RWPE2 (cell line): ENCODE data around the gene DUSP5.
A peak's percentile ranks its signal among the peaks of the same experiment; 100 is the strongest.

ENCODE experiments used
- ATAC-seq: fragments of 200-7000 bp; cut with Tn5 transposase; 3 replicates; pipeline ENCODE4 v1.9.1; 2021; ENCODE audit warnings: low read depth
- DNase-seq: peaks from one replicate; pipeline ENCODE4 v3.0.0-alpha.2; 2020; ENCODE audit warnings: low spot score
- H3K27ac ChIP-seq: fragments of 450-650 bp; 2 replicates; pipeline ENCODE4 v1.5.1; 2017; ENCODE audit warnings: mild to moderate bottlenecking; ENCODE audit not compliant: poor library complexity, severe bottlenecking
- H3K27me3 ChIP-seq: fragments of 250-450 bp; sonication (Bioruptor Pico); 2 replicates; pipeline ENCODE4 v1.5.1; 2021; ENCODE audit warnings: mild to moderate bottlenecking, moderate library complexity; ENCODE audit not compliant: insufficient read depth, poor library complexity, severe bottlenecking
- H3K36me3 ChIP-seq: fragments of 250-450 bp; sonication (Bioruptor Pico); 2 replicates; pipeline ENCODE4 v1.5.1; 2020; ENCODE audit warnings: low read depth, mild to moderate bottlenecking, moderate library complexity
- H3K4me1 ChIP-seq: fragments of 250-450 bp; sonication (Bioruptor Pico); 2 replicates; pipeline ENCODE4 v1.5.1; 2021; ENCODE audit warnings: mild to moderate bottlenecking, moderate library complexity; ENCODE audit not compliant: insufficient read depth, poor library complexity, severe bottlenecking
- H3K4me3 ChIP-seq: fragments of 250-450 bp; sonication (Bioruptor Pico); 2 replicates; pipeline ENCODE4 v1.5.1; 2021; ENCODE audit warnings: mild to moderate bottlenecking, moderate library complexity; ENCODE audit not compliant: severe bottlenecking
- H3K9me3 ChIP-seq: fragments of 250-450 bp; sonication (Bioruptor Pico); 2 replicates; pipeline ENCODE4 v1.5.1; 2021; ENCODE audit warnings: mild to moderate bottlenecking, moderate library complexity; ENCODE audit not compliant: severe bottlenecking
- CTCF ChIP-seq: fragments of 450-650 bp; IDR thresholded peaks from one replicate; pipeline ENCODE4 v1.5.1; 2017; ENCODE audit warnings: mild to moderate bottlenecking, moderate library complexity; ENCODE audit not compliant: poor library complexity, severe bottlenecking

Gene DUSP5

DNA sequence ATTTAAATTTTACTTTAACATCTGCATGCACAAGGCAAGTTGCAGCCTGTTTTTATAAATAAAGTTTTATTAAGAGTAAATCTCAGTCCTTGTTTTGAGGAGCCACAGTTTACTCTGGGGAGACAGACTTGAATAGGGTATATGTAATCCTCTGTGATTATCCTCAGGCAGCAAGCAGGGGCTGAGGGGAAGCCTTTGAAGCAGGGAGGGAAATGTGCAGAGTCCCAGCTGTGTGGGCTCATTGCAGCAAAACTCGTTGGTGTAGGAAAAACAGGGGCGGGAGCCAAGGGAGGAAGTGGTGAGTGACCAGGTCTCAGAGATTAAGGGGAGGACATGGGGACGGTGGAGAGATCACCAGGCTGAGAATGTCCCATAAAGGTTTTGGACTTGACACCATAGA, 35.4 kb downstream of the DUSP5 start:
- H3K36me3 ChIP-seq: no peaks in the 10 kb centered on the region
- no peak overlapping the region for H3K4me3 ChIP-seq
- H3K27ac ChIP-seq: no peak overlapping the region
- no peaks in the 10 kb centered on the region for H3K9me3 ChIP-seq
- ATAC-seq (no peak), DNase-seq (no peak)
- TF ChIP-seq CTCF: no peak
- no peaks in the 10 kb centered on the region for H3K27me3 ChIP-seq
- H3K4me1 ChIP-seq: peaks cover 26% of the 10 kb centered on the region

- H3K27me3 ChIP-seq: no peaks in the 10 kb centered on the region
- H3K27ac ChIP-seq: no peak overlapping the region
- H3K9me3 ChIP-seq: no peaks in the 10 kb centered on the region
- peaks cover 19% of the 10 kb centered on the region for H3K4me1 ChIP-seq
- no peak for TF ChIP-seq CTCF
- H3K4me3 ChIP-seq: no peak overlapping the region
- no peak for ATAC-seq
- no peak for DNase-seq
- H3K36me3 ChIP-seq: no peaks in the 10 kb centered on the region
Measured at GRCh38 chr10:110534571-110534970, 36.9 kb downstream of the DUSP5 start.

GRCh38 chr10:110535958-110536891, 38.5 kb downstream of the DUSP5 start:
- no peak overlapping the region for H3K4me3 ChIP-seq
- peak; percentile 33 for TF ChIP-seq CTCF

DNA sequence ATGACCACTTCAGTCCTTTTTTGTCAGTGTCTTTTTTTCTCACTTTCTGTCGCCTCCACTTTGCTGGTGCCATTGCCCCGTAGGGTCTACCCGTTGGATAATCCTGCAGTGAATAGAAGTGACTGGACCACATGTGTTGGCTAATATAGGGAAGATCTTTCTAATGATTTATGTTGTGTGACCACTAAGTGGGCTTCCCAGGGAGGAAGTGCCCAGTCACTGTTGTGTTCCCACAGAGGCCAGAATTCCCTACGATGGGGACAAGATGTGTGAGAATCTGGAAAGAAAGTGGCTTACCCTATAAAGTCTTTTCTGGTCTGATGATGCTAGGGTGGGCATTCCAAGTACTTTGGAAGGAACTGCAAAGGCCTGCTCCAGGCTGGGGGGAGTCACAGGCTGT, 41.4 kb downstream of the DUSP5 start:
- H3K9me3 ChIP-seq: no peaks in the 10 kb centered on the region
- H3K4me1 ChIP-seq: peaks cover 8% of the 10 kb centered on the region
- H3K27ac ChIP-seq: no peak overlapping the region
- ATAC-seq (no peak), DNase-seq (no peak)
- no peak for TF ChIP-seq CTCF
- no peaks in the 10 kb centered on the region for H3K27me3 ChIP-seq
- no peak overlapping the region for H3K4me3 ChIP-seq
- H3K36me3 ChIP-seq: no peaks in the 10 kb centered on the region

More at GRCh38 chr10:110535958-110536891, 38.5 kb downstream of the DUSP5 start:
- no peaks in the 10 kb centered on the region for H3K27me3 ChIP-seq
- ATAC-seq (peak; percentile 62), DNase-seq (no peak)
- H3K36me3 ChIP-seq: no peaks in the 10 kb centered on the region
- no peaks in the 10 kb centered on the region for H3K9me3 ChIP-seq
- peaks cover 8% of the 10 kb centered on the region for H3K4me1 ChIP-seq
- H3K27ac ChIP-seq: peak overlapping the region; percentile 33

DNA sequence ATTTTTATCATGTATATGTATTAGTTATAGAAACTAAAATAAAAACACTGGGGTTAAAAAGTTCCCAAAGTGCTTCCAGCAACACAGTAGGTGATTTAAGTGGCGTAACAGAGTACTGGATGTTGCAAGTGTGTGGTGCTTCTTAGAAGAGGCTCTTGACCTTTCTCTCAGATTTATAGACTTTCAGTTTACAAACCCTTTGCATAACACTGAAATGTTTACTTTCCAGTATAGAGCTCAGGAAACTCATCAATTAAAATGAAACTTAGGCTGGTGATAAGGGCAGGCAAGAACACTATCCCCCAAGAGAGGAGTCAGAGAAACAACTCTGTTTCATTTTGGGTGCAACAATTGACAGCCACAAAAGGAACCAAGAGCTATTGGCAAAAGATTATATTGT, 42.3 kb downstream of the DUSP5 start:
- no peak overlapping the region for H3K4me3 ChIP-seq
- no peak overlapping the region for H3K27ac ChIP-seq
- no peak for TF ChIP-seq CTCF
- no peaks in the 10 kb centered on the region for H3K9me3 ChIP-seq
- H3K4me1 ChIP-seq: peaks cover 8% of the 10 kb centered on the region
- H3K27me3 ChIP-seq: no peaks in the 10 kb centered on the region
- ATAC-seq: no peak
- H3K36me3 ChIP-seq: no peaks in the 10 kb centered on the region
- DNase-seq: no peak
